A673 (cell line): Measurements from ENCODE around the gene PPM1M. TPM values are rescaled to one million over a fixed set of nuclear protein-coding genes. Genes with fewer than 3 reads are reported as not detected.

Source experiments
- BruUV-seq: library from RNA; stranded (reverse); fragments of 400-500 nt; replicated peaks from 2 replicates; lab custom pipeline; 2021; lab: Mats Ljungman, UMichigan
- CTCF ChIA-PET: fragments of 300-600 bp; sonication (Branson Sonifier 250); formaldehyde crosslinking; loops from one replicate; lab custom pipeline; 2022; ENCODE audit warnings: antibody characterized with exemption; lab: Charles Lee
- POLR2A ChIA-PET: fragments of 300-600 bp; sonication (Branson Sonifier 250); formaldehyde crosslinking; loops from one replicate; lab custom pipeline; 2022; ENCODE audit warnings: antibody characterized with exemption; ENCODE audit not compliant: low non-redundant PET; lab: Charles Lee
- DNase-seq: peaks from one replicate; pipeline ENCODE4 v3.0.0-alpha.2; 2015; ENCODE audit warnings: low spot score
- H3K27ac ChIP-seq: fragments of 200-600 bp; sonication (generic); 2 replicates; pipeline ENCODE4 v1.5.1; 2016; ENCODE audit warnings: mixed run types, low read depth, mild to moderate bottlenecking, mixed read lengths, antibody characterized with exemption, low read length; ENCODE audit not compliant: poor library complexity, severe bottlenecking
- H3K27me3 ChIP-seq: fragments of 200-600 bp; sonication (generic); replicated peaks from 2 replicates; pipeline ENCODE4 v1.6.1; 2017; ENCODE audit warnings: mixed run types, low read depth, mild to moderate bottlenecking, mixed read lengths, antibody characterized with exemption, low read length; ENCODE audit not compliant: insufficient read depth, poor library complexity
- H3K36me3 ChIP-seq: fragments of 200-600 bp; sonication (generic); 2 replicates; pipeline ENCODE4 v1.6.1; 2016; ENCODE audit warnings: mixed run types, mild to moderate bottlenecking, mixed read lengths, antibody characterized with exemption, low read length; ENCODE audit not compliant: insufficient read depth, poor library complexity, severe bottlenecking
- H3K4me1 ChIP-seq: fragments of 200-600 bp; sonication (generic); 2 replicates; pipeline ENCODE4 v1.6.1; 2017; ENCODE audit warnings: mixed run types, mild to moderate bottlenecking, mixed read lengths, antibody characterized with exemption, low read length; ENCODE audit not compliant: insufficient read depth, poor library complexity, severe bottlenecking
- H3K4me3 ChIP-seq: fragments of 200-600 bp; sonication (generic); 2 replicates; pipeline ENCODE4 v1.5.1; 2016; ENCODE audit warnings: low read depth, mixed run types, mild to moderate bottlenecking, mixed read lengths, low read length; ENCODE audit not compliant: poor library complexity, severe bottlenecking
- H3K9me3 ChIP-seq: fragments of 200-600 bp; sonication (generic); 2 replicates; pipeline ENCODE4 v1.6.1; 2016; ENCODE audit warnings: mixed run types, low read depth, mild to moderate bottlenecking, mixed read lengths, antibody characterized with exemption, low read length; ENCODE audit not compliant: poor library complexity, severe bottlenecking
- EZH2 ChIP-seq: fragments of 200-600 bp; sonication (generic); IDR thresholded peaks from 2 replicates; pipeline ENCODE4 v1.6.1; 2017; ENCODE audit warnings: borderline replicate concordance, low read depth, mild to moderate bottlenecking, mixed read lengths, antibody characterized with exemption, low read length; ENCODE audit not compliant: poor library complexity, severe bottlenecking
- intact Hi-C: fragments of 100-400 bp; cut with micrococcal nuclease; formaldehyde crosslinking; loops from one replicate; pipeline ENCODE4 v1.10.0; 2022; ENCODE audit not compliant: unreplicated experiment
- total RNA-seq: library from RNA; stranded (reverse); gene quantifications from 2 replicates; pipeline ENCODE4 v1.2.3, GENCODE V29; 2021
- TF ChIP-seq, protein P1 (sequence below): fragments of 300-800, 200-600 bp; sonication (generic); conservative IDR thresholded peaks from 2 replicates; pipeline ENCODE4 v1.5.1; 2017; ENCODE audit warnings: low read depth, mild to moderate bottlenecking, antibody characterized with exemption, low read length, moderate library complexity, mixed read lengths

The PPM1M gene
- total RNA-seq, 1 experiment from 2014 or later, result 3.6 TPM

DNA sequence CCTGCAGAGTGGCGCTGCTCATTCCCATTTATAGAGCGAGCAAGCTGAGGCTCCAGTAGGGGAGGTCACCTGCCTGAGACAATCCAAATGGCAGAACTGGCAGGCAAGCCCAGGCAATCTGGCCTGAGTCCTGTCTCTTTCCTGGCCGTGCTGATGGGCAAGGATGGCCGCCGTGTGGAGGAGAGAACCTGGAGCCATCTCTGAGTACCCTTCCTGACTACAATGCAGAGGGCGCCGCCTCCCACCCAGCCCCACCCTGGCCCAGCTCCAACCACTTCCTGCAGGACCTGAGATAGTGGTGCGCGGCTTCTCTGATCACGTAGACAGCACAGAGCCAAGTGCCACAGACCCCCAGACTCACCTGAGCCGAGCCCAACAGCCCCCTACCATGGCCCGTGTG is 27.1 kb upstream of the PPM1M start:
- Histone ChIP-seq H3K4me1 (no peaks in the 10 kb centered on the region), H3K27ac (no peak overlapping the region), H3K4me3 (no peak overlapping the region), H3K36me3 (peaks cover 4% of the 10 kb centered on the region), H3K9me3 (no peaks in the 10 kb centered on the region), H3K27me3 (no peaks in the 10 kb centered on the region)
- POLR2A ChIA-PET, result interaction anchor here (0.6 kb wide), 1 partner anchor 27 kb away, joined by 6 read pairs; the partner anchor contains the start of gene PPM1M
- DNase-seq, result no peak
- intact Hi-C loops, result no loop called here
- no peak for TF ChIP-seq EZH2
- TF ChIP-seq, protein P1, sequence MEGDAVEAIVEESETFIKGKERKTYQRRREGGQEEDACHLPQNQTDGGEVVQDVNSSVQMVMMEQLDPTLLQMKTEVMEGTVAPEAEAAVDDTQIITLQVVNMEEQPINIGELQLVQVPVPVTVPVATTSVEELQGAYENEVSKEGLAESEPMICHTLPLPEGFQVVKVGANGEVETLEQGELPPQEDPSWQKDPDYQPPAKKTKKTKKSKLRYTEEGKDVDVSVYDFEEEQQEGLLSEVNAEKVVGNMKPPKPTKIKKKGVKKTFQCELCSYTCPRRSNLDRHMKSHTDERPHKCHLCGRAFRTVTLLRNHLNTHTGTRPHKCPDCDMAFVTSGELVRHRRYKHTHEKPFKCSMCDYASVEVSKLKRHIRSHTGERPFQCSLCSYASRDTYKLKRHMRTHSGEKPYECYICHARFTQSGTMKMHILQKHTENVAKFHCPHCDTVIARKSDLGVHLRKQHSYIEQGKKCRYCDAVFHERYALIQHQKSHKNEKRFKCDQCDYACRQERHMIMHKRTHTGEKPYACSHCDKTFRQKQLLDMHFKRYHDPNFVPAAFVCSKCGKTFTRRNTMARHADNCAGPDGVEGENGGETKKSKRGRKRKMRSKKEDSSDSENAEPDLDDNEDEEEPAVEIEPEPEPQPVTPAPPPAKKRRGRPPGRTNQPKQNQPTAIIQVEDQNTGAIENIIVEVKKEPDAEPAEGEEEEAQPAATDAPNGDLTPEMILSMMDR, result no peak
- CTCF ChIA-PET, result no interaction called here
- BruUV-seq, result no TSS peak

DNA sequence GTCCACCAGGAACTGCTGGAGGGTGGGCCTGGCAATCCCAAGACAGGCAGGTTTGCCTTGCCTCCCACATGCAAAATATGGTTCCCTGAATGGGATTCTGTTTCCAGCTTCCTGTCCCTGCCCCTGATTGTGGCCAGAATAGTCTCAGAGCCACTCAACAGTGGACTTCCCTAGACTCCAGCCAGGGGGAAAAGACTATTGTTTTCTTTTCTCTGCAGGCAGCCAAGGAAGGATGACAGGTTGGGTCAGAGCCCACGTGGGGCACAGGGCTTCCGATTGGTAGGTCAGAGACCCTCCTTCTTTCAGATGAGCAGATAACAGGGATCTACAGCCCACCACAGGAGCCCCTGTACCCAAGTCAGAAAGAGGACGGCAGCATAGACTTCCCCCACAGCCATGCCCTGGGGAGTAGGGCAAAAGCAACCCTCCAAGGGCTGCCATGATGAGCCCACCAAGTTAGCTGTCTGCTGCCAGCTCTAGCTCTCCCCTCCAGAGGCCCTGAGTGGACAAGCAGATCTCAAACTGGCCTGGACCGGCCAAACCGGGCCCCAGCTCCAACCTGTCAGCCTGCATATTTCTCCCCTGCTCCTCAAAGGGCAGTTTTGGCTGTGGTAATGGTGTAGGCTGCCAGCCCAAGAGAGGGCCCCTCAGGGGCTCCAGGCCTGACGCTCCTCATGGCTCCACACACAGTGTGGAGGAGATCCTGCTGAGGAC is 26.5 kb upstream of the PPM1M start:
- TF ChIP-seq EZH2, result no peak
- TF ChIP-seq, protein P1, result no peak
- Histone ChIP-seq H3K4me1 (no peaks in the 10 kb centered on the region), H3K27me3 (no peaks in the 10 kb centered on the region), H3K27ac (no peak overlapping the region), H3K36me3 (no peaks in the 10 kb centered on the region), H3K9me3 (no peaks in the 10 kb centered on the region), H3K4me3 (no peak overlapping the region)
- no peak for DNase-seq
- ChIA-PET POLR2A (no interaction called here), CTCF (interaction anchor here (0.6 kb wide), 1 partner anchor 120 kb away, joined by 3 read pairs; no protein-coding TSS in a partner anchor)
- intact Hi-C loops, result no loop called here
- no TSS peak for BruUV-seq

DNA sequence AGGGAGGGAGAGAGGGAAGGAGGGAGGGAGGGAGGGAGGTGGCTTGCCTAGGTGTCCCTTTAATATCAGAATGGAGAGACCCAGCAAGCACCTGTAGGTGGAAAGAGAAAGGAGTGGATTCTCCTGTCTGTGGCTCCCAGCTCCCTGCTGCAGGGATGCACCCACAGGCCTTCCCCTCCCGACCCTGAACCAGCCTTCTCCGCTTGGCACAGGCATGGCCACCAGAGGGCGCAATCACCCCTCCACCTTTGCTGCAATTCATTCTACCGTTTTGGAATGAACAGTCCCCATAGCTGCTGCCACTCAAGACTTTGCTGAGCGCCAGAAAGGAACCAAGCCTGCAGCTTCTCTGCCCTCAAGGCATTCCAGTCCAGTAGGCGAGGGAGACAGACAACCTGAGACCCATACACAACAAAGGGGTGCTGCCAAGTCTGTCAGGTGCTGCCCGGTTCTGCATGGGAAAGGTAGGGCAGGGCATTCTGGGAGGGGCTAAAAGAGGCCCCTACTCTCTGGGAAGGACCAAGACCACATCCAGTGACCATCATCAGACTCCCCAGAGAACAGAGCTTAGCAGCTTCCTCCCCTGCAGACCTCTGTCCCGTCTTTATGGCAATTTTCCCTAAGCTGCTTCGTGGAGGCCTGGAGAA is 25.1 kb upstream of the PPM1M start:
- no peaks in the 10 kb centered on the region for H3K36me3 ChIP-seq
- no peaks in the 10 kb centered on the region for H3K4me1 ChIP-seq
- TF ChIP-seq EZH2, result no peak
- TF ChIP-seq, protein P1, result peak; percentile 72
- no peaks in the 10 kb centered on the region for H3K9me3 ChIP-seq
- intact Hi-C loops, result loop anchor here (1.0 to 5.0 kb wide), 2 partner anchors 119 to 227 kb away; partner anchors contain the start of gene SEMA3G
- H3K4me3 ChIP-seq, result no peak overlapping the region
- DNase-seq, result peak; percentile 71
- no peaks in the 10 kb centered on the region for H3K27me3 ChIP-seq
- POLR2A ChIA-PET, result no interaction called here
- CTCF ChIA-PET, result interaction anchor here (0.7 to 1.7 kb wide), 6 partner anchors 9 to 119 kb away, joined by 3 to 13 read pairs (median 4); partner anchors contain the start of gene TWF2
- BruUV-seq, result no TSS peak
- no peak overlapping the region for H3K27ac ChIP-seq
